KOPT-K1 (cell line): ENCODE measurements around the gene OR6V1.
"Not testable (repeated sequence)": the region's sequence is repeated elsewhere in the genome, so short reads cannot be mapped to it uniquely, and the experiment has no call there.

ENCODE experiments used
- H3K27ac ChIP-seq: fragments of 200-600 bp; sonication (generic); 2 replicates; pipeline ENCODE4 v1.5.1; 2016; ENCODE audit warnings: antibody characterized with exemption, mild to moderate bottlenecking, low read depth, low read length; ENCODE audit not compliant: poor library complexity, severe bottlenecking
- H3K36me3 ChIP-seq: fragments of 200-600 bp; sonication (generic); 2 replicates; pipeline ENCODE4 v1.5.1; 2017; ENCODE audit warnings: antibody characterized with exemption, mild to moderate bottlenecking, low read length, moderate library complexity; ENCODE audit not compliant: insufficient read depth
- H3K9me3 ChIP-seq: fragments of 200-600 bp; sonication (generic); 2 replicates; pipeline ENCODE4 v1.5.1; 2017; ENCODE audit warnings: antibody characterized with exemption, low read length, mild to moderate bottlenecking; ENCODE audit not compliant: insufficient read depth, poor library complexity, severe bottlenecking

The OR6V1 gene

DNA sequence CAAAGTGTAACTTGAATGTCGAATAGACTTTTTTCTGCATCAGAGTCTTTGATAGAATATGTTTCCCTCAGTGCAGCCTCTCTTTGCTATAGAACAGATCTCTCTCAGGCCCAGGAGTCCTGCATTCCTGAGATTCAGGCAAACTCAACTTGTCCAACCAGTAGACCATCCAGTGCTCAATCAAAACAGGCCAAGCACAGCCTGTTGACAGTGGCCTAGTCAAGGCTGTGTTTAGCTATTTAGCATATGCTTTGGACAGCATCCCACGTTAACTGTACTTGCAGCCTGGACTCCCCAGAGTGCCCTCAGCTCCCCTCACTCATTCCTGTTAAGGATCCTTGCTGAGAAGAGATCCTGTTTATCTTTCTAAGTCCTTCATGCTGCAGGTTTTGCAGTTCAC is 16.3 kb downstream of the OR6V1 start:
- Histone ChIP-seq H3K27ac (no peak overlapping the region), H3K9me3 (no peaks in the 10 kb centered on the region), H3K36me3 (no peaks in the 10 kb centered on the region)

DNA sequence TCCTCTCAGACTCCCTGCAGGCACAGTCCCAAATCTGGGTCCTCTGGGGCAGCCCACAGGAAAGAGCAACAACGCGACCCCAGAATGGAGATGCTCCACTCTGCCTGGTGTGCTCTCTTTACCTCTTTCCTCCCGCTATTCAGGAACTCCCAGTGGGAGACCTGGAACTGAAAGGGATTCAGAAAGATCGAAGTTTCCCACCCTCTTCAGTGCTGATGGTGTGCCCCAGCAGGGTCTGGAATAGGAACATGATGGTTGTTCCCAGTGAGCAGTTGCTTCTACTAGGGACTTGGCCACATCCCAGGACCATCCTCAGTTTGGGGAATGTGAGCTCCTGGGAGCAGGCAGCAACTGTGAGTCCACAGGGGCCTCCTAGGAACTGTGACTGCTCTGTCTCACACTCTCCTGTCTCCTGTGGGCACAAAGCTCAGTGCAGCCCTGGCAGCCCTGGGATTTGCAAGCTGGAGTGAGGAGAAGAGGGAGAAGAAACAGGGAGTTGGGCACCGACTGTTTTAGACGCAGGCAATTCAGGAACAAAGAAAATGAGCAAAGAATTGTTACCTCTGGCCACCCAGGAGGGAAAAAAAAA is 17.9 kb downstream of the OR6V1 start:
- no peak overlapping the region for H3K27ac ChIP-seq
- H3K36me3 ChIP-seq, result no peaks in the 10 kb centered on the region
- H3K9me3 ChIP-seq, result no peaks in the 10 kb centered on the region

DNA sequence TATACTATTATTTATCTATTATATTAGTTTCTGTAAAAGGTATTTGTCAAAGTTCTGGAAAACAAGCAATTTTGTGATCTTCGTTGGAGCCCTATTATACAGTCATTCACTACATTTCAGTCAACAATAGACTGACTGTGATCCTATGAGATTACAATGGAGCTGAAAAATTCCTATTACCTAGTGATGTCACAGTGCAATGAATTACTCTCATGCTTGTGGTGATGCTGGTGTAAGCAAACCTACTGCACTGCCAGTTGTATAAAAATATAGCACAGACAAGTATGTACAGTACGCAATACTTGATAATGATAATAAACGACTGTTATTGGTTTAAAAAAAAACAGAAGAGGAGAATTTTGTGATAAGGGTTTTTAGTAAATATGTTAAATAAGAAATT is 21.4 kb downstream of the OR6V1 start:
- Histone ChIP-seq H3K9me3 (no peaks in the 10 kb centered on the region), H3K36me3 (no peaks in the 10 kb centered on the region), H3K27ac (no peak overlapping the region)

DNA sequence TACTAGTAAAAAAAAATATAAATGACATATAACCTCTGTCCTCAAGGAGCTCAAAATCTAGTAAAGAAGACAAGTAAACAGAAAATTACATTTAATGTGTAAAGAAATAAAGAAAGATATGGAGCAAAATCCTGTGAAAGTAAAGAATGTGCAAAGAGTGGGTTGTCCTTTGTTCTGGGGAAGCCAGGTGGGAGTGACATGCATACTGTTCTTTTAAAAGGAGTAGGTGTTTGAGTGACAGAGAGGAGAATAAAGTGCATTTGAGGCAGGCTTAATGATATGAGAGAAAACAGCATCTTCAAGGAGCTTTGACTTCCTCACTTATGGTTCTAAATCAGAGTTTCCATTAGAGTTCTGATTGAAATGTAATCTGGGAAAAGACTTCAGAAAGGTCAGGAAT is 22.0 kb downstream of the OR6V1 start:
- no peak overlapping the region for H3K27ac ChIP-seq
- no peaks in the 10 kb centered on the region for H3K9me3 ChIP-seq
- H3K36me3 ChIP-seq, result no peaks in the 10 kb centered on the region

DNA sequence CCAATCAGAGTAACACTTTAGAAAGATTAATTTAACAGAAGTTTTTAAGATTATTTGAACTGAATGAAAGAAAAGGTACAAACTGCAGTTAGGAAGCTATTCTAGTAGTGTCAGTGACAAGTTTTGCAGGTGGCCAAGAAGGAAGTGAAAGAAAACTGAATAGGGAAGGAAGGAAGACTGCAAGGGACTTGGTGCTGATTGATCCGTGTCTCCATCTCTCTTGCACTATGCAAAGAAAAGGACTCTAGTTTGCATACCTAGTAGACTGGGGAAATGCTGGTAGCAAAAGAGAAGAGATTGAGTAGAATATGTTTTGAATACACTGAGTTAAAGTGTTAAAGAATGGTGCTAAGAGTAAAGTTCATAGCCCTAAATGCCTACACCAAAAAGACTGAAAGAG is 33.0 kb downstream of the OR6V1 start:
- no peaks in the 10 kb centered on the region for H3K9me3 ChIP-seq
- H3K27ac ChIP-seq, result no peak overlapping the region
- H3K36me3 ChIP-seq, result no peaks in the 10 kb centered on the region

DNA sequence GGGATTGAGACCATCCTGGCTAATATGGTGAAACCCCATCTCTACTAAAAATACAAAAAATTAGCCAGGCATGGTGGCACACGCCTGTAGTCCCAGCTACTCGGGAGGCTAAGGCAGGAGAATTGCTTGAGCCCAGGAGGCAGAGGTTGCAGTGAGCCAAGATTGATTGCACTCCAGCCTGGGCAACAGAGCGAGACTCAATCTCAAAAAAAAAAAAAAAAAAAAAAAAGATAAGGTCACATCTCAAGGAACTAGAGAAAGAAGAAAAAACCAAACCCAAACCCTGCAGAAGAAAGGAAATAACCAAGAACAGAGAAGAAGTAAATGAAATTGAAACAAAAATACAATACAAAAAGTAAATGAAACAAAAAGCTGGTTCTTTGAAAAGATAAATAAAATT is 33.5 kb downstream of the OR6V1 start:
- not testable (repeated sequence) for H3K27ac ChIP-seq, H3K36me3 ChIP-seq, H3K9me3 ChIP-seq

DNA sequence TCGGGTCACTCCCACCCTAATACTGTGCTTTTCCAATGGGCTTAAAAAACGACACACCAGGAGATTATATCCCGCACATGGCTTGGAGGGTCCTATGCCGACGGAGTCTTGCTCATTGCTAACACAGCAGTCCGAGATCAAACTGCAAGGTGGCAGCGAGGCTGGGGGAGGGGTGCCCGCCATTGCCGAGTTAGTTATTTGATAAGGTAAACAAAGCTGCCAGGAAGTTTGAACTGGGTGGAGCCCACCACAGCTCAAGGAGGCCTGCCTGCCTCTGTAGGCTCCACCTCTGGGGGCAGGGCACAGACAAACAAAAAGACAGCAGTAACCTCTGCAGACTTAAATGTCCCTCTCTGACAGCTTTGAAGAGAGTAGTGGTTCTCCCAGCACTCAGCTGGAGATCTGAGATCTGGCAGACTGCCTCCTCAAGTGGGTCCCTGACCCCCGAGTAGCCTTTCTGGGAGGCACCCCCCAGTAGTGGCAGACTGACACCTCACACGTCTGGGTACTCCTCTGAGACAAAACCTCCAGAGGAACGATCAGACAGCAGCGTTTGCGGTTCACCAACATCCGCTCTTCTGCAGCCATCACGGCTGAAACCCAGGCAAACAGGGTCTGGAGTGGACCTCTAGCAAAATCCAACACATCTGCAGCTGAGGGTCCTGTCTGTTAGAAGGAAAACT is 36.5 kb downstream of the OR6V1 start:
- not testable (repeated sequence) for H3K27ac ChIP-seq, H3K36me3 ChIP-seq, H3K9me3 ChIP-seq

DNA sequence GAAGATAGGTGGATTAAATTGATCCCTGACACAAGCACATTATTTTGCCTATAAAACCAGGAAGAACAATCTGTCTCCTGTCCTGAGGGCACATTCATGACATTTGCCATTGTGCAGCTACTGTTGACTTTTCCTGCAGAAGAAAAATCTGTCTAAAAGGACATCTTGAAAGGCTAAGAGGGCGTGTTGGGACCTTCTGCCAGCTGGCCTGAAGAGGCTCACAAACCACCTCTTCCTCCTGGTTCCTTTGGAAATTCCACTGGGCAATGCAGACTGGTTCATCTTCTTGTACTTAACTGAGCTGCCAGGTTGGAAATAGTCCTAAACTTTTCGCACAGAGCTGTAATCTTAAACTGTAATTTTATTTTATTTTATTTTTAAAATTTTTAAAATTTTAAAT is 44.0 kb downstream of the OR6V1 start:
- Histone ChIP-seq H3K27ac (no peak overlapping the region), H3K9me3 (peaks cover 5% of the 10 kb centered on the region), H3K36me3 (no peaks in the 10 kb centered on the region)

DNA sequence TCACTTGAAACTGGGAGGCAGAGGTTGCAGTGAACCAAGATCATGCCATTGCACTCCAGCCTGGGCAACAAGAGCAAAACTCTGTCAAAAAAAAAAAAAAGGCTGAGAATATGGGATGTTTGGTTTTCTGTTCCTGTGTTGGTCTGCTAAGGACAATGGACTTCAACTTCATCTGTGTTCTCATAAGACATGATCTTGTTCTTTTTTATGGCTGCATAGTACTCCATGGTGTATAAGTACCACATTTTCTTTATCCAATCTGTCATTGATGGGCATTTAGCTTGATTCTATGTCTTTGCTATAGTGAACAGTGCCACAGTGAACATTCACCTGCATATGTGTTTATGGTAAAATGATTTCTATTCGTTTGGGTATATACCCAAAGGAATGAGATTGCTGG is 47.4 kb downstream of the OR6V1 start:
- not testable (repeated sequence) for H3K36me3 ChIP-seq, H3K27ac ChIP-seq, H3K9me3 ChIP-seq
